GM18526 (cell line): ENCODE results near the gene COX8A.

ENCODE experiments used
- POLR2A ChIP-seq: IDR thresholded peaks from 3 replicates; pipeline ENCODE4 v1.6.1; 2011; ENCODE audit not compliant: insufficient read length; ENCODE audit errors: extremely low read depth

The COX8A gene

DNA sequence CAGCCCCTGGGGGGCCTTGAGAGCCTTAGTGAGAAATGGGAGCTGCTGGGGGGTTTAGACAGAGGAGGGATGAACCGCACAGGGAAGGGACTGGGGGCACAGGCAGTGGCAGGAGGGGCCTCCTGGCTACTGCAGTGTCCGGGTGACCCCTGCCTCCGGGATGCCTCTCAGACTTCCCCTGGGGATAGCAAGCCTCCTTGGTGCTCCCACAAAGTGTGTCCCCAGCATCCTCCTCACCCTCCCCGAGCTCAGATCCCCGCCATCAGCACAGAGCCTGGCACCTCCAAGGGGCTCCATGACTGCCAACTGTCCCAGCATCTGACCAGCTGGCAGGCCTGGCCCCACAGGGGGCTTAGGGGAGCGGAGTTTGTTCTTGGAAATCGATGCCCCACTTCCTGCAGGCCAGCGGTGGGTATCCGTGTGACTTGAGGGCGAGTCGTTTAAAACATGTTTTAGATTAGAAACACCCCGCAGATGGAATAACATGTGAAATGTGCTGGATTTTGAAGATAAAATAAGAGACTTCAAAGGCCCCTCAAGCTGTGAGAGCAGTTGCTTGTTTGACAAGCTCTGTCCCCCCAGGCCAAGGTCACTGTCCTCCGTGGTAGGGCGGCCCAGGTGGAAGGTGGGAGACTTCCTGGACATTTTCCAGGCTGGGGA, 47.8 kb downstream of the COX8A start:
- no peak for TF ChIP-seq POLR2A

DNA sequence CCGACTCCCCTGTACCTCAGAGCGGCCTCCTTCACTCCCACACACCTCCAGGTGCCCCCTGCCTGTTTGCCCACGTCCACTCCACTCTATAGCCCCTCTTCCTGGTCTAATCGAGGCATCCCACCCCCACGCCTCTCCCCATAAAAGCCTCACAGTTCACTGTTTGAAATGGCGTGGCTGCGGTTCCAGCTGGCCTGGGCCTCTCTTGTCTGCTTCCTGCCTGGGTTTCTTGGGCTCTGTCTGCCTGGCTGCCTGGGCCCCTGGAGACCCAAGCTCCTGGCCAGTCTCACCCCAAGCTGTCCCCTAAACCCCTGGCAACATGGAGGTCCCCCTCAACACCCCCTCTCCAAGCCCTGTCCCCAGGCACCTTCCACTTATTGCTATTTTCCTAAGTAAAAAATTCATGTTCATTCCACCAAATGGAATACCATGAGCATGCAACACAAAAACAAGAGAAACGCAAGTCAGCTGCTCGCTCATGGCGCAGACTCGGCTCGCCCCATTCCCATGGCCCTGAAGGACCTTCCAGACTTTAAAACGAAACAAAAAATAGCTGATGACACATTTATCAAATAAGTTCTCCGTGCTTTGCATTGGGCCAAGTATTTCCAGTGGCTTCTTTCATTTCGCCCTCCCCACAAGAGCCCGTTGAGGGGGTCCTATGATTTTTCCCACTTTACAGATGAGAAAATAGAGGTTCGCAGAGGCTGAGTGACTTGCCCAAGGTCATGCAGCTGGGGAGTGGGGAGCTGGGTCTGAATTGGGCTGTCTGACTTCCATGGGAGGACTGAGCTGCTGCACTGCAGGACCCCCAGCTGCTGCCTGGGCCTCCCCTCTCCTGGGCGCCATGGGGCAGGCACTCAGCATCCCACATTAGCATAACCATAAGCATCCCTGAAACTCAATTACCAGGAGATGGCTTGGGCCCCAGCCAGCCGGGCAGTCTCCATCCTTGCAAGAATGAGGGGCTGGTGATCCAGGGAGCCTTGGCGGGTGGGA, 49.6 kb downstream of the COX8A start:
- TF ChIP-seq POLR2A: no peak

DNA sequence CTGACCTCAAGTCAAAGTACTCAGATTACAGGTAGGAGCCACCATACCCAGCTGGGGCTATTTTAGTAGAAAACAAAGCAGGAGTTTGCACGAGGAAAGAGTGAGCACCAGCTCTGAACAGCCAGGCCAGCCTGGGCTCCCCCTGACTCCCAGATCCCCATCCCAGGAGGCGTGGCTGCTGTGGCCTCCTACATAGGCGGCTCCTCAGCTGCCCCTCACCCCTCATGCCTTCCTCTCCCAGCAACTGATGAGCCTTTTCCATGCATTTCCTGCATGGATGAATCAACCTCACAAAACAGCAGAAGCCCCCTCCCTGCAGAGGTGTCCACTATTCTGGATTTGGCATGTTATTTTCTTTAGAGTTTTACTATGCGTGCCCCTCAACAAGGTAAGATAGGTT, 50.8 kb downstream of the COX8A start:
- no peak for TF ChIP-seq POLR2A
